Adrenal gland (tissue), 12 donors: ENCODE data around the gene COX7A2L. TPM values are rescaled to one million over a fixed set of nuclear protein-coding genes. Genes with fewer than 3 reads are reported as not detected.

Experiments
- DNase-seq, 7 donors: peaks; one replicate each; pipeline ENCODE4 v3.0.0-alpha.2; 2019 to 2020
- H3K27ac ChIP-seq, 5 donors: fragments of 200-600 bp; sonication (generic) in 4 of 5; 1 replicate in 3 of 5; 2 replicates in 2 of 5; pipeline versions ENCODE4 v1.5.1 to v1.8.0; 2016 to 2020; ENCODE audit warnings: mild to moderate bottlenecking in 1 of 5
- H3K27me3 ChIP-seq: fragments of 200-600 bp; 2 replicates; pipeline ENCODE4 v1.8.0; 2021
- H3K36me3 ChIP-seq, 2 donors: fragments of 200-600 bp; replicated peaks in 1 of 2; 1 replicate in 1 of 2; 2 replicates in 1 of 2; pipeline versions ENCODE4 v1.5.1 to v1.8.0; 2018 to 2022
- H3K4me1 ChIP-seq, 2 donors: fragments of 200-600 bp; replicated peaks in 1 of 2; 1 replicate in 1 of 2; 2 replicates in 1 of 2; pipeline versions ENCODE4 v1.5.1 to v1.8.0; 2018 to 2021
- H3K4me3 ChIP-seq, 4 donors: fragments of 200-600 bp; sonication (generic) in 3 of 4; one replicate each; pipeline ENCODE4 v1.5.1; 2016 to 2018
- H3K9me3 ChIP-seq, 3 donors: fragments of 200-600 bp; sonication (generic) in 1 of 3; replicated peaks in 1 of 3; 1 replicate in 2 of 3; 2 replicates in 1 of 3; pipeline versions ENCODE4 v1.5.1 to v1.8.0; 2016 to 2021
- CTCF ChIP-seq, 6 experiments: fragments of 450-650 bp in 4 of 6; fragments of 200-600 bp in 2 of 6; sonication (generic) in 1 of 6; IDR thresholded peaks; 1 replicate in 5 of 6; 2 replicates in 1 of 6; pipeline versions ENCODE4 v1.5.1 to v1.8.0; 2016 to 2021; ENCODE audit warnings: antibody characterized with exemption in 6 of 6, mild to moderate bottlenecking in 2 of 6, moderate library complexity in 1 of 6
- POLR2A ChIP-seq, 2 donors: fragments of 450-650 bp; IDR thresholded peaks; one replicate each; pipeline ENCODE4 v1.6.1; 2017; ENCODE audit warnings: antibody characterized with exemption in 2 of 2, mild to moderate bottlenecking in 2 of 2, moderate library complexity in 1 of 2
- WGBS, 4 donors: extraction: QIAGEN DNeasy Blood & Tissue Kit in 2 of 4; methylation state at CpG; one replicate each; pipeline versions ENCODE4 v1.1.5 to v1.1.7; 2013 to 2017; 5-methylcytosine and 5-hydroxymethylcytosine counted together
- intact Hi-C, 2 donors: fragments of 100-400 bp; cut with DNase I; formaldehyde crosslinking; loops; one replicate each; pipeline versions ENCODE4 v1.14.1 to v1.15.0; 2022 to 2023
- polyA plus RNA-seq, 3 donors: library from polyadenylated mRNA; stranded (reverse); fragments of 200-250 nt in 2 of 3; fragments of 350-450 nt in 1 of 3; fragmentation: Illumina TruSeq in 1 of 3; extraction: RNeasy Lipid Tissue Mini Kit (QIAGEN cat#74804) in 1 of 3; gene quantifications; one replicate each; pipeline ENCODE4 v1.2.3, GENCODE V29; 2013 to 2014
- total RNA-seq, 9 donors: library from RNA; depleted of rRNA in 4 of 9; stranded (reverse); fragments of >200 nt in 4 of 9; fragments of 120-200 nt in 1 of 9; fragmentation: NEBNext Ultra II Directional in 1 of 9; extraction: Animal tissue kit (Norgen Biotek cat#: 25700) in 1 of 9; gene quantifications; one replicate each; pipeline versions ENCODE4 v1.1.0 to v1.2.4, GENCODE V29; 2013 to 2023
- donor health status: healthy with polysubstance abuse.
- donor health status: Bipolar disorder and iron deficiency.
- donor health status: DM: yes; HTN: yes; CAD: no.
- donor health status: DM: no; HTN: no; CAD: no.
- donor health status: DM: no; HTN: no; CAD: no.
- donor health status: DM: yes; HTN: yes; CAD: no.

COX7A2L gene
- total and polyA plus RNA-seq, 12 donors: 124 to 446 (median 291) TPM

- no peak overlapping the region for H3K4me3 ChIP-seq
- H3K27me3 ChIP-seq: no peaks in the 10 kb centered on the region
- intact Hi-C loops: loop anchor here in 1 of 2 donors (10.0 kb wide), 1 partner anchor 229 kb away; no protein-coding TSS in a partner anchor
- H3K27ac ChIP-seq: no peak overlapping the region
- H3K9me3 ChIP-seq: no peaks in the 10 kb centered on the region
- TF ChIP-seq POLR2A (IDR thresholded peaks at IDR 0.05) (no peak), CTCF (IDR thresholded peaks at IDR 0.05) (no peak)
- no peaks in the 10 kb centered on the region for H3K36me3 ChIP-seq
- no peak for DNase-seq
- no peaks in the 10 kb centered on the region for H3K4me1 ChIP-seq
- 87 to 98% (median 98%) methylated on average over 3 to 4 of the region's 4 CpGs for WGBS, 4 donors
These were observed 36.8 kb downstream of the COX7A2L start for GRCh38 chr2:42324244-42324643.

GRCh38 chr2:42321452-42322064 is 39.5 kb downstream of the COX7A2L start:
- intact Hi-C loops: loop anchor here in 1 of 2 donors (10.0 kb wide), 1 partner anchor 227 kb away; no protein-coding TSS in a partner anchor
- Histone ChIP-seq H3K27ac (no peak overlapping the region), H3K27me3 (no peaks in the 10 kb centered on the region), H3K4me3 (no peak overlapping the region), H3K4me1 (no peaks in the 10 kb centered on the region), H3K36me3 (peaks cover 0 to 9% of the 10 kb centered on the region in 2 donors), H3K9me3 (no peaks in the 10 kb centered on the region)
- DNase-seq: no peak
- TF ChIP-seq POLR2A (IDR thresholded peaks at IDR 0.05): no peak
- no peak for TF ChIP-seq CTCF (IDR thresholded peaks at IDR 0.05)
- 70 to 96% (median 87%) methylated on average over 2 of the region's 2 CpGs for WGBS, 4 donors

- Histone ChIP-seq H3K27me3 (no peaks in the 10 kb centered on the region), H3K4me1 (no peaks in the 10 kb centered on the region), H3K4me3 (no peak overlapping the region), H3K27ac (no peak overlapping the region), H3K9me3 (no peaks in the 10 kb centered on the region), H3K36me3 (peaks cover 0 to 9% of the 10 kb centered on the region in 2 donors)
- DNase-seq: no peak
- intact Hi-C loops: no loop called here
- TF ChIP-seq CTCF (IDR thresholded peaks at IDR 0.05): no peak
- no peak for TF ChIP-seq POLR2A (IDR thresholded peaks at IDR 0.05)
- WGBS, 4 donors: 87 to 95% (median 90%) methylated on average over 5 of the region's 5 CpGs
These were observed 41.8 kb downstream of the COX7A2L start for GRCh38 chr2:42319265-42319664.

GRCh38 chr2:42317945-42318344 is 43.1 kb downstream of the COX7A2L start:
- no peaks in the 10 kb centered on the region for H3K27me3 ChIP-seq
- H3K4me1 ChIP-seq: no peaks in the 10 kb centered on the region
- H3K9me3 ChIP-seq: no peaks in the 10 kb centered on the region
- intact Hi-C loops: no loop called here
- TF ChIP-seq CTCF (IDR thresholded peaks at IDR 0.05) (no peak), POLR2A (IDR thresholded peaks at IDR 0.05) (no peak)
- H3K27ac ChIP-seq: no peak overlapping the region
- DNase-seq: no peak
- peaks cover 0 to 9% of the 10 kb centered on the region in 2 donors for H3K36me3 ChIP-seq
- no peak overlapping the region for H3K4me3 ChIP-seq
